B cell (primary cell): ENCODE results near the gene TANK. TPM values are rescaled to one million over a fixed set of nuclear protein-coding genes. Genes with fewer than 3 reads are reported as not detected.

Source experiments
- ATAC-seq: fragments of 200-7000 bp; cut with Tn5 transposase; one replicate; pipeline ENCODE4 v1.10.0; 2021; ENCODE audit warnings: low read depth, mild to moderate bottlenecking, moderate number of reproducible peaks, moderate library complexity
- CTCF ChIA-PET: fragments of 350-600 bp; sonication (Branson Sonifier 250); formaldehyde crosslinking; loops from one replicate; lab custom pipeline; 2021; ENCODE audit warnings: antibody characterized with exemption, inconsistent platforms; lab: Charles Lee
- POLR2A ChIA-PET: fragments of 350-600 bp; sonication (Branson Sonifier 250); formaldehyde crosslinking; loops from one replicate; lab custom pipeline; 2021; ENCODE audit warnings: antibody characterized with exemption; lab: Charles Lee
- DNase-seq: peaks from one replicate; pipeline ENCODE4 v3.0.0; 2013
- H2AFZ ChIP-seq: 2 replicates; pipeline ENCODE4 v1.6.1; 2012; ENCODE audit warnings: mild to moderate bottlenecking, low read depth, low read length; ENCODE audit not compliant: insufficient read depth, poor library complexity, severe bottlenecking
- H3K27ac ChIP-seq, 2 donors: 1 replicate in 1 of 2; 2 replicates in 1 of 2; pipeline ENCODE4 v1.5.1; 2012 to 2013; ENCODE audit warnings: low read length in 2 of 2, mild to moderate bottlenecking in 2 of 2, moderate library complexity in 1 of 2
- H3K27me3 ChIP-seq, 4 experiments: fragments of 200-600 bp in 1 of 4; sonication (generic) in 1 of 4; replicated peaks in 1 of 4; 1 replicate in 2 of 4; 2 replicates in 2 of 4; pipeline versions ENCODE4 v1.6.1 to v1.7.0; 2013 to 2016; ENCODE audit warnings: low read length in 3 of 4, mild to moderate bottlenecking in 2 of 4, mixed read lengths in 1 of 4, moderate library complexity in 1 of 4; ENCODE audit not compliant: insufficient read depth in 4 of 4, control insufficient read depth in 3 of 4; ENCODE audit errors: control extremely low read depth in 1 of 4
- H3K36me3 ChIP-seq, 2 experiments: replicated peaks in 1 of 2; 1 replicate in 1 of 2; 2 replicates in 1 of 2; pipeline versions ENCODE4 v1.6.1 to v1.7.1; 2013; ENCODE audit warnings: low read length in 1 of 2; ENCODE audit not compliant: insufficient read depth in 2 of 2, control insufficient read depth in 1 of 2; ENCODE audit errors: control extremely low read depth in 1 of 2, extremely low read depth in 1 of 2
- H3K4me1 ChIP-seq, 2 donors: fragments of 200-600 bp in 1 of 2; sonication (generic) in 1 of 2; 1 replicate in 1 of 2; 2 replicates in 1 of 2; pipeline versions ENCODE4 v1.5.1 to v1.6.1; 2013 to 2017; ENCODE audit warnings: low read length in 2 of 2; ENCODE audit not compliant: control insufficient read depth in 2 of 2, insufficient read depth in 2 of 2
- H3K4me2 ChIP-seq: replicated peaks from 2 replicates; pipeline ENCODE3; 2012; ENCODE audit warnings: mild to moderate bottlenecking, low read depth, low read length; ENCODE audit not compliant: poor library complexity, severe bottlenecking
- H3K4me3 ChIP-seq, 5 experiments: fragments of 200-600 bp in 1 of 5; sonication (generic) in 1 of 5; 1 replicate in 3 of 5; 2 replicates in 2 of 5; pipeline versions ENCODE4 v1.5.1 to v1.7.0; 2011 to 2016; ENCODE audit warnings: low read length in 4 of 5, mild to moderate bottlenecking in 4 of 5, low read depth in 2 of 5, control low read depth in 1 of 5, moderate library complexity in 1 of 5; ENCODE audit not compliant: insufficient read depth in 1 of 5; ENCODE audit errors: control extremely low read depth in 1 of 5, extremely low read depth in 1 of 5
- H3K79me2 ChIP-seq: fragments of 200-600 bp; sonication (generic); one replicate; pipeline ENCODE4 v1.6.0; 2016; ENCODE audit warnings: low read length; ENCODE audit not compliant: control insufficient read depth, insufficient read depth
- H3K9ac ChIP-seq: fragments of 200-600 bp; sonication (generic); 2 replicates; pipeline ENCODE4 v1.6.1; 2017; ENCODE audit warnings: mild to moderate bottlenecking, low read length, moderate library complexity
- H3K9me3 ChIP-seq, 3 donors: one replicate each; pipeline versions ENCODE4 v1.6.1 to v1.7.1; 2013; ENCODE audit warnings: low read length in 2 of 3; ENCODE audit not compliant: control insufficient read depth in 2 of 3, insufficient read depth in 1 of 3; ENCODE audit errors: control extremely low read depth in 1 of 3
- H4K20me1 ChIP-seq: 2 replicates; pipeline ENCODE4 v1.6.0; 2012; ENCODE audit warnings: mild to moderate bottlenecking, low read length; ENCODE audit not compliant: insufficient read depth, control insufficient read depth, poor library complexity, severe bottlenecking
- H3K27ac Mint-ChIP-seq: one replicate; pipeline ENCODE4 v1.8.0; 2021; ENCODE audit warnings: mixed read lengths
- H3K27me3 Mint-ChIP-seq: one replicate; pipeline ENCODE4 v1.8.0; 2021; ENCODE audit warnings: mixed read lengths
- H3K4me1 Mint-ChIP-seq: one replicate; pipeline ENCODE4 v1.8.0; 2021; ENCODE audit warnings: mixed read lengths
- H3K4me3 Mint-ChIP-seq: one replicate; pipeline ENCODE4 v1.8.0; 2021; ENCODE audit warnings: mixed read lengths
- H3K9me3 Mint-ChIP-seq: one replicate; pipeline ENCODE4 v1.8.0; 2022; ENCODE audit warnings: mixed read lengths; ENCODE audit not compliant: insufficient read depth
- EZH2 ChIP-seq: IDR thresholded peaks from 2 replicates; pipeline ENCODE4 v1.6.1; 2012; ENCODE audit warnings: borderline replicate concordance, low read depth, mild to moderate bottlenecking, moderate library complexity, low read length; ENCODE audit not compliant: insufficient read depth, poor library complexity, severe bottlenecking
- WGBS: methylation state at CpG from one replicate; pipeline ENCODE4 v1.1.5; 2013; ENCODE audit warnings: missing lambda C conversion rate; ENCODE audit not compliant: insufficient coverage; 5-methylcytosine and 5-hydroxymethylcytosine counted together
- intact Hi-C: fragments of 100-400 bp; cut with micrococcal nuclease; formaldehyde crosslinking; loops from one replicate; pipeline ENCODE4 v1.10.0; 2022
- polyA plus RNA-seq: library from polyadenylated mRNA; depleted of rRNA; stranded (reverse); fragments of >200 nt; gene quantifications from 2 replicates; pipeline ENCODE4 v1.2.3, GENCODE V29; 2012
- total RNA-seq, 2 donors: library from RNA; stranded (reverse); fragments of 120-200 nt in 1 of 2; gene quantifications; 1 replicate in 1 of 2; 2 replicates in 1 of 2; pipeline versions ENCODE4 v1.2.3 to v1.2.4, GENCODE V29; 2013 to 2022
- TF ChIP-seq, protein P1 (sequence below): fragments of 200-600 bp; IDR thresholded peaks from one replicate; pipeline ENCODE4 v1.8.0; 2022; ENCODE audit warnings: antibody characterized with exemption, mild to moderate bottlenecking

TANK gene
- total and polyA plus RNA-seq, 2 donors (not counting 1 experiment from before 2014, with no cell fraction given) = 62.4 to 179 TPM

DNA sequence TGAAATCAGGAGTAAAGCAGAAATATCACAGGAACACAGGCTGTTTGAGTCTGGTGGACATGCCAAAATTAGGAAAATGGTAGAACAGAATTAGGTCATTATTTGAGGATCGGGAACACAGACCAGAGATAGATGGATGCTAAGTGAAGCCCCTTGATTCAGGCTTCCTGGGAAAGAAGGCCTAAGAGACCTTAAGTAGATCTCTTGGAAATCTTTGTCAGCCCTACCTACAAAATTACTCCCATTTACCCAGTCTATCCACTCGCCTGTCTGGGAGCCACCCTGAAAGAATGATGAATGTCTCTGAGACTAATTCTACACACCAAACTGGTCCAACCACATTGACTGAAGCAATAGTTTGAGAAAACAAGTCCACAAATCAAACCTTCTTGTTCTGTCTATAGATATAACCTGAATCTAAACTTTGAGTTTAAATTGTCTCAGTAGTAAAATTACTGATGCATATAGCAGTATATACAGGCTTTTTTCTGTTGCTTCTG lies 36.6 kb upstream of the TANK start:
- CTCF ChIA-PET = no interaction called here
- no peak overlapping the region for H3K4me3 Mint-ChIP-seq
- 100% methylated on average over 2 of the region's 2 CpGs for WGBS

DNA sequence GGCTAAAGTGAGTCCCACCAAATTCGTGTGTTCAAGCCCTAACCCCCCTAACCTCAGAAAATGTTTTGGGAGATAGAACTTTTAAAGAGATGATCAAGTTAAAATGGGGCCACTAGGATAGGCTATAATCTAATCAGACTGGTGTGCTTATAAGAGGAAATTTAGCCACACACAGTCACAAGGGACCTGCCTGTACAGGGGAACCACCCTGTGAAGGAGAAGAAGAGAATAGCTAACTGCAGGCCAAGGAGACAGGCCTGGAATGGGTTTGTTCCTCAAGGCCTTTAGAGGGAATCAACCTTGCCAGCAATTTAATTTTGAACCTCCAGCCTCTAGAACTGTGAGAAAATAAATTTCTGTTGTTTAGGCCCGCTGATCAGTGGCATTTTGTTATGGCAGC lies 36.0 kb upstream of the TANK start:
- Mint-ChIP-seq H3K4me1 (peaks cover 28% of the 10 kb centered on the region), H3K9me3 (no peaks in the 10 kb centered on the region), H3K4me3 (no peak overlapping the region), H3K27ac (no peak overlapping the region), H3K27me3 (no peaks in the 10 kb centered on the region)
- Histone ChIP-seq H3K4me3 (no peak overlapping the region), H3K9ac (no peak overlapping the region), H3K79me2 (no peaks in the 10 kb centered on the region), H2AFZ (no peak overlapping the region), H3K9me3 (peaks cover 0 to 1% (median 0%) of the 10 kb centered on the region in 3 donors), H3K36me3 (no peaks in the 10 kb centered on the region), H3K4me2 (no peak overlapping the region), H3K27me3 (no peaks in the 10 kb centered on the region), H4K20me1 (no peaks in the 10 kb centered on the region), H3K4me1 (peaks cover 6 to 9% of the 10 kb centered on the region in 2 donors), H3K27ac (no peak overlapping the region)
- peak; percentile 39 for DNase-seq
- intact Hi-C loops = no loop called here
- ChIA-PET CTCF (no interaction called here), POLR2A (no interaction called here)
- WGBS = no CpG with 5 or more reads among the region's 2 CpGs
- peak; percentile 77 for ATAC-seq
- TF ChIP-seq, protein P1, sequence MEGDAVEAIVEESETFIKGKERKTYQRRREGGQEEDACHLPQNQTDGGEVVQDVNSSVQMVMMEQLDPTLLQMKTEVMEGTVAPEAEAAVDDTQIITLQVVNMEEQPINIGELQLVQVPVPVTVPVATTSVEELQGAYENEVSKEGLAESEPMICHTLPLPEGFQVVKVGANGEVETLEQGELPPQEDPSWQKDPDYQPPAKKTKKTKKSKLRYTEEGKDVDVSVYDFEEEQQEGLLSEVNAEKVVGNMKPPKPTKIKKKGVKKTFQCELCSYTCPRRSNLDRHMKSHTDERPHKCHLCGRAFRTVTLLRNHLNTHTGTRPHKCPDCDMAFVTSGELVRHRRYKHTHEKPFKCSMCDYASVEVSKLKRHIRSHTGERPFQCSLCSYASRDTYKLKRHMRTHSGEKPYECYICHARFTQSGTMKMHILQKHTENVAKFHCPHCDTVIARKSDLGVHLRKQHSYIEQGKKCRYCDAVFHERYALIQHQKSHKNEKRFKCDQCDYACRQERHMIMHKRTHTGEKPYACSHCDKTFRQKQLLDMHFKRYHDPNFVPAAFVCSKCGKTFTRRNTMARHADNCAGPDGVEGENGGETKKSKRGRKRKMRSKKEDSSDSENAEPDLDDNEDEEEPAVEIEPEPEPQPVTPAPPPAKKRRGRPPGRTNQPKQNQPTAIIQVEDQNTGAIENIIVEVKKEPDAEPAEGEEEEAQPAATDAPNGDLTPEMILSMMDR = no peak
- no peak for TF ChIP-seq EZH2

More for the DNA sequence above, 36.6 kb upstream of the TANK start:
- H3K27me3 Mint-ChIP-seq = no peaks in the 10 kb centered on the region
- POLR2A ChIA-PET = no interaction called here
- Histone ChIP-seq H3K9ac (no peak overlapping the region), H3K4me3 (no peak overlapping the region), H3K9me3 (peaks cover 0 to 1% (median 0%) of the 10 kb centered on the region in 3 donors), H2AFZ (no peak overlapping the region), H3K27ac (no peak overlapping the region), H3K79me2 (no peaks in the 10 kb centered on the region), H3K4me1 (peaks cover 6 to 9% of the 10 kb centered on the region in 2 donors), H3K36me3 (no peaks in the 10 kb centered on the region), H4K20me1 (no peaks in the 10 kb centered on the region), H3K4me2 (no peak overlapping the region), H3K27me3 (no peaks in the 10 kb centered on the region)
- ATAC-seq = no peak
- no peak overlapping the region for H3K27ac Mint-ChIP-seq
- no peak for TF ChIP-seq EZH2
- TF ChIP-seq, protein P1 = no peak
- H3K4me1 Mint-ChIP-seq = peaks cover 28% of the 10 kb centered on the region
- no peaks in the 10 kb centered on the region for H3K9me3 Mint-ChIP-seq
- no peak for DNase-seq
- intact Hi-C loops = no loop called here
